PC-3 (cell line): Measurements from ENCODE around the gene CSNK1G2. TPM values are rescaled to one million over a fixed set of nuclear protein-coding genes. Genes with fewer than 3 reads are reported as not detected.
A peak's percentile ranks its signal among the peaks of the same experiment; 100 is the strongest.

Experiments
- ATAC-seq: fragments of 200-7000 bp; cut with Tn5 transposase; 2 replicates; pipeline ENCODE4 v1.9.1; 2020; ENCODE audit warnings: mild to moderate bottlenecking, moderate library complexity
- BruUV-seq: library from RNA; stranded (reverse); fragments of 400-500 nt; replicated peaks from 2 replicates; lab custom pipeline; 2021; lab: Mats Ljungman, UMichigan
- CTCF ChIA-PET: fragments of 300-600 bp; sonication (Branson Sonifier 250); formaldehyde crosslinking; loops from one replicate; lab custom pipeline; 2022; ENCODE audit warnings: antibody characterized with exemption; lab: Charles Lee
- POLR2A ChIA-PET: fragments of 300-600 bp; sonication (Branson Sonifier 250); formaldehyde crosslinking; loops from one replicate; lab custom pipeline; 2022; ENCODE audit warnings: antibody characterized with exemption; ENCODE audit not compliant: unreplicated experiment; lab: Charles Lee
- DNase-seq: peaks from one replicate; pipeline ENCODE4 v3.0.0-alpha.2; 2015
- H2AFZ ChIP-seq: fragments of 300-600 bp; sonication (generic); 2 replicates; pipeline ENCODE4 v1.6.0; 2016; ENCODE audit warnings: antibody characterized with exemption, low read length
- H3F3A ChIP-seq: fragments of 300-600 bp; sonication (generic); one replicate; pipeline ENCODE4 v1.6.0; 2017; ENCODE audit warnings: antibody characterized with exemption, low read length, control low read depth, mild to moderate bottlenecking; ENCODE audit not compliant: unreplicated experiment
- H3K27ac ChIP-seq: fragments of 300-600 bp; sonication (generic); 2 replicates; pipeline ENCODE4 v1.5.1; 2016; ENCODE audit warnings: mild to moderate bottlenecking, low read length
- H3K27me3 ChIP-seq: fragments of 300-600 bp; sonication (generic); 2 replicates; pipeline ENCODE4 v1.6.1; 2016; ENCODE audit warnings: low read length, mixed read lengths
- H3K36me3 ChIP-seq: fragments of 300-600 bp; sonication (generic); 2 replicates; pipeline ENCODE4 v1.6.1; 2016; ENCODE audit warnings: low read depth, mixed run types, low read length, mixed read lengths
- H3K4me1 ChIP-seq: fragments of 300-600 bp; sonication (generic); 2 replicates; pipeline ENCODE4 v1.5.1; 2016; ENCODE audit warnings: low read length; ENCODE audit not compliant: insufficient read depth
- H3K4me2 ChIP-seq: fragments of 300-600 bp; sonication (generic); 2 replicates; pipeline ENCODE4 v1.6.0; 2016; ENCODE audit warnings: low read length
- H3K4me3 ChIP-seq: fragments of 300-600 bp; sonication (generic); 2 replicates; pipeline ENCODE4 v1.5.1; 2016; ENCODE audit warnings: mild to moderate bottlenecking, low read length, mixed read lengths
- H3K79me2 ChIP-seq: fragments of 300-600 bp; sonication (generic); 2 replicates; pipeline ENCODE4 v1.6.1; 2017; ENCODE audit warnings: low read length, mixed read lengths
- H3K9ac ChIP-seq: fragments of 300-600 bp; sonication (generic); 2 replicates; pipeline ENCODE4 v1.6.0; 2016; ENCODE audit warnings: mild to moderate bottlenecking, low read length
- H3K9me2 ChIP-seq: fragments of 300-600 bp; sonication (generic); replicated peaks from 2 replicates; pipeline ENCODE4 v1.6.1; 2016; ENCODE audit warnings: mixed run types, low read length, mixed read lengths
- H3K9me3 ChIP-seq: fragments of 300-600 bp; sonication (generic); 2 replicates; pipeline ENCODE4 v1.6.1; 2016; ENCODE audit warnings: low read length, mixed read lengths
- H4K20me1 ChIP-seq: fragments of 300-600 bp; sonication (generic); 2 replicates; pipeline ENCODE4 v1.6.1; 2016; ENCODE audit warnings: low read length, mixed read lengths
- CTCF ChIP-seq: fragments of 300-600 bp; sonication (generic); conservative IDR thresholded peaks from 2 replicates; pipeline ENCODE4 v1.5.1; 2017; ENCODE audit warnings: antibody characterized with exemption, low read depth, mild to moderate bottlenecking, low read length
- EZH2 ChIP-seq: fragments of 300-600 bp; sonication (generic); IDR thresholded peaks from one replicate; pipeline ENCODE4 v1.6.1; 2017; ENCODE audit warnings: antibody characterized with exemption, mild to moderate bottlenecking, low read length; ENCODE audit not compliant: unreplicated experiment
- EZH2phosphoT487 ChIP-seq: fragments of 300-600 bp; sonication (generic); IDR thresholded peaks from 2 replicates; pipeline ENCODE4 v1.6.1; 2018; ENCODE audit warnings: mild to moderate bottlenecking, antibody characterized with exemption, low read length, borderline replicate concordance
- intact Hi-C: fragments of 100-400 bp; cut with micrococcal nuclease; formaldehyde crosslinking; loops from 2 replicates; pipeline ENCODE4 v1.9.0; 2023
- total RNA-seq: library from RNA; depleted of rRNA; stranded (reverse); fragments of >200 nt; gene quantifications from 2 replicates; pipeline ENCODE4 v1.2.3, GENCODE V29; 2014

The CSNK1G2 gene
- total RNA-seq, 1 experiment from 2014 or later = 83.6 TPM

GRCh38 chr19:1943661-1944087 lies 2.7 kb downstream of the CSNK1G2 start:
- Histone ChIP-seq H2AFZ (no peak overlapping the region), H3K36me3 (no peaks in the 10 kb centered on the region), H3K4me3 (peak overlapping the region; percentile 88; the same call in 1 of the 2 replicates), H3K4me1 (peaks cover 17% of the 10 kb centered on the region; the same call in 1 of the 2 replicates), H3K27ac (no peak overlapping the region), H3K9ac (no peak overlapping the region), H3K4me2 (peak overlapping the region; percentile 98), H4K20me1 (0 out of 2 replicates have a peak, but pooled peaks cover 9% of the 10 kb centered on the region), H3K27me3 (no peaks in the 10 kb centered on the region), H3K9me2 (no peaks in the 10 kb centered on the region), H3K79me2 (peaks cover 68% of the 10 kb centered on the region), H3K9me3 (no peaks in the 10 kb centered on the region), H3F3A (no peaks in the 10 kb centered on the region)
- DNase-seq (no peak), ATAC-seq (no peak)
- no peak for TF ChIP-seq EZH2phosphoT487
- TF ChIP-seq CTCF = no peak
- TF ChIP-seq EZH2 = no peak
- ChIA-PET CTCF (no interaction called here), POLR2A (no interaction called here)
- intact Hi-C loops = no loop called here
- BruUV-seq = no TSS peak

- no peaks in the 10 kb centered on the region for H3F3A ChIP-seq
- 0 out of 2 replicates have a peak, but pooled peaks cover 9% of the 10 kb centered on the region for H4K20me1 ChIP-seq
- no peak overlapping the region for H3K27ac ChIP-seq
- POLR2A ChIA-PET = no interaction called here
- DNase-seq (no peak), ATAC-seq (no peak)
- H3K9ac ChIP-seq = no peak overlapping the region
- H3K27me3 ChIP-seq = no peaks in the 10 kb centered on the region
- no TSS peak for BruUV-seq
- no peaks in the 10 kb centered on the region for H3K36me3 ChIP-seq
- H3K4me2 ChIP-seq = no peak overlapping the region
- H2AFZ ChIP-seq = no peak overlapping the region
- CTCF ChIA-PET = no interaction called here
- peaks cover 74% of the 10 kb centered on the region for H3K79me2 ChIP-seq
- no peaks in the 10 kb centered on the region for H3K9me3 ChIP-seq
- peaks cover 17% of the 10 kb centered on the region; the same call in 1 of the 2 replicates for H3K4me1 ChIP-seq
- H3K4me3 ChIP-seq = no peak overlapping the region
- H3K9me2 ChIP-seq = no peaks in the 10 kb centered on the region
- intact Hi-C loops = no loop called here
- TF ChIP-seq EZH2 = no peak
- no peak for TF ChIP-seq EZH2phosphoT487
- TF ChIP-seq CTCF = no peak
These were observed 3.3 kb downstream of the CSNK1G2 start for GRCh38 chr19:1944088-1944915.
